Islet of Langerhans (tissue), 1 donor: Measurements from ENCODE around the gene LAMA3.

Experiments used
- FAIRE-seq: peaks from one replicate; lab custom pipeline; 2011; peaks lifted over from hg19 to GRCh38; lab: Jason Lieb, UNC

LAMA3 gene

DNA sequence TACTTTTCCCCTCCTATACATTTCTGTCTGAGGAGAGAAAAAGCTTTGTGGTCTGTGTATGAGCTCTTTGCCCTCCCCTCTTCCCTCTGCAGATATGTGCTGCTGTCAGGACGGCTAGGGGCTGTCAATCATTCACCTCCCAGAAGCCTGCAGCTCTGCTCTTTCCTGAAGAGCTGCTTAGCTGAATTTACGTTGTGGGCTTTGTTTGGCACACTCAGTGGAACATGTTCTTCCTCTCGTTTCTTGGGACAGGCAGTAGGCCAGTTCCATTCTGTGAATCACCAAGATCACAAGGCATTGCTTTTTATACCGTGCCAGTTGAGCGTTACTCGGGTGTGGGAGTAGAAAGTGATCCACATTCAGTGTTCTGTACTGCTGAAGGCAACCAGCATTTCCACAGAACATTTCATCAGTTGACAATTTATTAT lies 136.7 kb downstream of the LAMA3 start:
- FAIRE-seq: no peak

DNA sequence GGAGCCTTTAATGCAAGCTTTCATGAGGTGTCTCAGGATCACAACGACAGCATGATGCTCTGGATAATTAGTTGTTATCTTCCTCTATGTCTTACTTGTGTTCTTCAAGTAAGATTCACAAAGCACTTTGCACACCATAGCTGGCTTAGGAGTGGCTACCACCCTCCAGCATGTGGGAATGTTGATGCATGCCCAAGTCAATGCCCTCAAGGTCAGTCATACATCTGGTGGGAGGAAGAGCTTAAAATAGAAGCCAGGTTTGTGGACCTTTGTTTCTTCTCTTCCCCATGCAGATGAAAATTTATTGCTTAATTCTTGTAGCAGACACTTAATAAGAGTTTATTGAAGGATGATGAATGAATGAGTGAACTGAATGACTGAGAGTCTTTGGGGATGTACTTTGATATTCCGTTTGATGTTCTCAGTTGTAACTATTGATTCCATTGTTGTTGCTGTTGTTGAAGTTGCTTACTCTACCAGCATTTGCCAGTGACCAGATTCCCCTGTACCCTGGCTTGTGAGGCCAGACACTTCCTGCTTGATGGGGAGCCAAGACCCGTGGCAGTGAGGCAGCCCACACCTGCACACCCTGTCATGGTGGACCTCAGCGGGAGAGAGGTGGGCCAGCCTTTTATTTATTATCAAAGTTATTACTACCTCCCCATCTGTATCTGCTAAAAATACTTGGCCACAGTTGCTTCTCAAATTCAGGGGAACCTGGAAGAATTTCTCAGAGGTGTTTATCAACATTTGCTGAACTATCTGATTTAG lies 137.8 kb downstream of the LAMA3 start:
- FAIRE-seq: no peak

GRCh38 chr18:23827681-23828080 lies 138.4 kb downstream of the LAMA3 start:
- FAIRE-seq: no peak

GRCh38 chr18:23828426-23828825 lies 139.2 kb downstream of the LAMA3 start:
- FAIRE-seq: no peak

- FAIRE-seq: no peak
These were observed 143.7 kb downstream of the LAMA3 start for GRCh38 chr18:23832911-23833310.

DNA sequence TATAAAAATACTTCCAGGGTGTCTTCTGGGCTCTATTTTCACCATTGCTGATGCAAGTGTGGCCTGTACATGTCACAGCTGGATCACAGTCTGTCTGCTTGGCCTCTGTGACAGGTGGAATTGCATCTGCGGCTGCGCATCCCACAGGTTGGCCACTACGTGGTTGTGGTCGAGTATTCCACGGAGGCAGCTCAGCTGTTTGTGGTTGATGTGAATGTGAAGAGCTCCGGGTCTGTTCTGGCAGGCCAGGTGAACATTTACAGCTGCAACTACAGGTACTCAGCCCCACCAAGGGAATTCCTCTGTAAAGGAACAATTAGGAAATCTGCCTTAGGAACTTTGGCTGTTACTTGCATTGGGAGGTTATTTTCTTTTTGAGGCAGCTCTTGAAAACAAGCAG lies 144.5 kb downstream of the LAMA3 start:
- FAIRE-seq: no peak

DNA sequence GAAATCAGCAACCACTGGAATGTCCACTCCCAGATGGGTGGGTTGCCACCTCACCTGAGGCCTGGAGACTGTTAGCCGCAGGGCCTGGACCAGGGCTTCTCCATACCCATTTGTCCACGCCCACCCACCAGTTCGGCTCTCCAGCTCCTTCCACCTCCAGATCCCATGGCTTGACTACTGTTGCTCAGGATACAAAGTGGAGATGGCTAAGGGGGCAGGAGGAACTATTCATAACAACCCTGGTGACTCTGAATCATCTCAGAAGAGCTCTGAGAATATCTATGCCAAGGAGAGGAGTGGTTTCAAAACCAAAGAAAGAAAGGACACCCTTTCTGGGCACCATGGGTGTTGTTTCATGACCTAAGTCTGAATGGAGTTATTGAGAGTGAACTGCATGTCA lies 145.8 kb downstream of the LAMA3 start:
- no peak for FAIRE-seq

GRCh38 chr18:23835506-23835905 lies 146.3 kb downstream of the LAMA3 start:
- no peak for FAIRE-seq

GRCh38 chr18:23837591-23837990 lies 148.3 kb downstream of the LAMA3 start:
- FAIRE-seq: no peak

GRCh38 chr18:23838233-23838632 lies 149.0 kb downstream of the LAMA3 start:
- FAIRE-seq: no peak

DNA sequence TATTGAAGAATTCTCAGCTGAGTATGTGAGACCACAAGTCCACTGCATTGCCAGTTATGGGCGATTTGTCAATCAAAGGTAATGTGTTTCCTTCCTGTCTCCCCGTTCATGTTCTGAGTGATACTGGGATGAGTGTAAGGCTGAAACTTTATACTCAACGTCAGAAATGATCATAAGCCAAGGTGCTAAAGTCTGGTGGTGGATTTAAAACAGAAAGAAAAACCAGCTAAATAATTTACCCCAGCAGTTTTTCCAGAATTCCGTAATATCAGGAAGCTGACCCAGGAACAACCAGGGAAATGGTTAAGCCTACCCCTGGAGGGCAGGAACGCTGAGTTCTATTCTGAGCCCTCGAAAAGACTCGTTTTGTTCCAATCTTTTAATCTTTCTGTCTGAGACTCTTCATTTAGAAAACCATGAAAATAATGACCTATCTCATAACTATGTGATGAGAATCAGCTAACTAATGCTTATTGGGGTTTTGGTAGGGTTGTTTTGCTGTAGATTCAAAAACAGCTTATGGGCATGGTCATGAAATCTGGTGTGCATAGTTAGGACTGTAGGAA lies 149.6 kb downstream of the LAMA3 start:
- no peak for FAIRE-seq

DNA sequence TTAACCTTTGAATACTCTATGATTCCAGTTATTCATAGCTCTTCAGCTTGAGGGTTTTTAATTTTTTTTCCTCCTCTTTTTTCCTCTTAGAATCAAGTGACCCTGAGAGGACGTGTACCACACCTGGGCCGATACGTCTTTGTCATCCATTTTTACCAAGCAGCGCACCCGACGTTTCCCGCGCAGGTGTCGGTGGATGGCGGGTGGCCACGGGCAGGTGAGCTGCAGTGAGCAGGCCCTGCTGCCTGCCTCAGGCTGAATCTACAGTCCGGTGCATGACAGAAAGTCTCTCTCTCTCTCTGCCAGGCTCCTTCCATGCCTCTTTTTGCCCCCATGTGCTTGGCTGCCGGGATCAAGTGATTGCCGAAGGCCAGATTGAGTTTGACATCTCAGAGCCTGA lies 153.1 kb downstream of the LAMA3 start:
- no peak for FAIRE-seq

GRCh38 chr18:23844991-23845680 lies 155.9 kb downstream of the LAMA3 start:
- no peak for FAIRE-seq

DNA sequence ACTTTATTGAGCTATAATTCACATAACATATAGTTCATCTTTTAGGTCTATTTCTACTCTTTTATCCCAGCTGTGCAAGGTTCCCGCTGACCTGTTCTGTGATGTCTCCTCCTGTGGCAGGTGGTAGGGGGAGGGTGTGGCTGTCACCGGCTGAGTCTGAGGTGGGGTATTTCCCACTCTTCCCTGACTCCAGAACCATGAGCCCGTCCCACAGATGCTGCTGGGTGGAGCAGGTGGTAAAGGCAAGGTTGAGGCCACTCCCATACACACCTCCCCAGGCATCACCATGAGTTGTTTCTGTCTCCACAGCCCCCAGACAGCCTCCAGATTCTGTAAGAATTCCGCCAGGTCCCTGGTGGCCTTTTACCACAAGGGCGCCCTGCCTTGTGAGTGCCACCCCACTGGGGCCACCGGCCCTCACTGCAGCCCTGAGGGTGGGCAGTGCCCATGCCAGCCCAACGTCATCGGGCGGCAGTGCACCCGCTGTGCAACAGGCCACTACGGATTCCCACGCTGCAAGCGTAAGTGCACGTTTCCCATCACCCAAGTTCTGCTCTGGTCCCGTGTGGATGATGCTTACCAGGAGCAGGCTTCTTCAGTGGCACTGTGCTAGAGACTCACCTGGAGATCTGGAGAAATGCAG lies 156.9 kb downstream of the LAMA3 start:
- FAIRE-seq: no peak

DNA sequence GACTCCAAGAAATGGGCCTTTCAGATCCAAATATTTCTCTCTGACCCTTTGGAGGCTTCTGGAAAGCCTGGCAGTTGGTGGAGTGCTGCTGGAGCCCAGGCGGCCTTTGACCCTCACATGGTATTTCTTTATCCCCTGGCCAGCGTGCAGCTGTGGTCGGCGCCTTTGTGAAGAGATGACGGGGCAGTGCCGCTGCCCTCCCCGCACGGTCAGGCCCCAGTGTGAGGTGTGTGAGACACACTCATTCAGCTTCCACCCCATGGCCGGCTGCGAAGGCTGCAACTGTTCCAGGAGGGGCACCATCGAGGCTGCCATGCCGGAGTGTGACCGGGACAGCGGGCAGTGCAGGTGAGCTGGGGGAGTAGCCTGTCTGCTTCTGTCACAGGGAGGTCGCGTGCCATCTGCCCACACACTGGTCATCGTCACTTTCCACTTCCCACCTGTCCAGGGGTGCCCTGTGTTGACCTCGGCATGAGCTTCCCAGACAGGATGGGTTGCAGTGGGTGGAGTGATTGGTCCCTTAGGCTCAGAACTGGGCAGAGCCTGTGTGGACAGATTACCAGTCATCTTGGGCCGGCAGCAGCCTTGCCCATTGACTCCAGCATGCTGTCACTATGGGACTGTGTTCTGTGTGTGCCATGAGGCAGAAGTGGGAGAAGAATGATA lies 158.2 kb downstream of the LAMA3 start:
- FAIRE-seq: no peak

GRCh38 chr18:23849141-23849540 lies 159.9 kb downstream of the LAMA3 start:
- FAIRE-seq: no peak

DNA sequence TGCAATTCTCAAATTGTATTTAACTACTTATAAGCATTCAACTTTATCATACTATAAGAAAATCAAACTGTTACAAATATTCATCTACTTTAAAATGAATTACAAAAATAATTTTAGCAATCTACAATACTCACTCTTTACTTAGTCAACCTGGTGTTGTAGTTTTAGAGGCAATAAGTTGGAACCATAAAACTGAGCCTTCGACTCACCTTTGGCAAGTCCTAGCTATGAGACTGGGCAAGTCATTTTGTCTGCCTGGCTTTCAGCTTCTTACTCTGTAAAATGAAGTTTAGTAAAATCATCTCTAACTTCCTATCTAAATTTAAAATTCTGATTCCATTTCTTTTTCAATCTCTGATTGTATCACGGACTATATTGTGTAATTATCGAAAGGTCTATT lies 161.0 kb downstream of the LAMA3 start:
- FAIRE-seq: no peak

- FAIRE-seq: no peak
These were observed 162.3 kb downstream of the LAMA3 start for GRCh38 chr18:23851470-23852002.

GRCh38 chr18:23852236-23853045 lies 163.2 kb downstream of the LAMA3 start:
- no peak for FAIRE-seq

GRCh38 chr18:23853448-23854195 lies 164.4 kb downstream of the LAMA3 start:
- FAIRE-seq: no peak

DNA sequence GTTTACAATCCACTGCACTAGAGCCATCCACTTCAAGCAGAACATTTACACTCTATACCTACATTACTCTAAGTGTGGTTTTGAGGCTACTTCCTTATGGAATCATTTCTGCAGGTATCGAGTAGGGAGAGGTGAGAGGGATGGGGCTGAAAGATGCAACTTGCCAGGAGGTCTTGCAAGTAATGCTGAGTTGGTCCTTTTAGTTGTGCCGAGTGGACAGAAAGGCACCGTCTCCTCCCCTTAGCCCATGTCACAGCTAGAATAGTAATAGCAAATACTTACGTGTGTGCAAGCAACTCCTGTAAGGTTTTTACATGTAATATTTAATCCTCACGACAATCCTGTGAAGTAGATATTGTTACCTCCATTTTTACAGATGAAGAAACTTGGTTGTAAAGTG lies 166.5 kb downstream of the LAMA3 start:
- FAIRE-seq: no peak
